K562 (cell line): ENCODE results near the gene XBP1. TPM values are rescaled to one million over a fixed set of nuclear protein-coding genes. Genes with fewer than 3 reads are reported as not detected.

Experiments used
- CHCHD3 ChIP-seq: fragments of 250-450 bp; sonication (Bioruptor Pico); IDR thresholded peaks from 2 replicates; pipeline ENCODE4 v2.1.2; 2022; ENCODE audit warnings: mild to moderate bottlenecking
- HOXB6 ChIP-seq: fragments of 250-450 bp; sonication (Bioruptor Pico); IDR thresholded peaks from 2 replicates; pipeline ENCODE4 v1.5.1; 2022; ENCODE audit warnings: mild to moderate bottlenecking, borderline replicate concordance
- HSF4 ChIP-seq: fragments of 250-450 bp; sonication (Bioruptor Pico); IDR thresholded peaks from 2 replicates; pipeline ENCODE4 v2.1.2; 2022; ENCODE audit warnings: mild to moderate bottlenecking, moderate library complexity, borderline replicate concordance
- NR3C1 ChIP-seq: sonication (generic); formaldehyde crosslinking; IDR thresholded peaks from 2 replicates; pipeline ENCODE4 v1.8.1; 2022; ENCODE audit warnings: missing genetic modification reagents
- PHB ChIP-seq: fragments of 250-450 bp; sonication (Bioruptor Pico); IDR thresholded peaks from 2 replicates; pipeline ENCODE4 v1.5.0; 2021
- RBM15 ChIP-seq: fragments of 200-400 bp; formaldehyde crosslinking; IDR thresholded peaks from 2 replicates; pipeline ENCODE4 v1.6.1; 2018; ENCODE audit warnings: mild to moderate bottlenecking, low read length, moderate library complexity; ENCODE audit not compliant: insufficient read depth
- RUNX1 ChIP-seq: sonication (generic); IDR thresholded peaks from 2 replicates; pipeline ENCODE4 v1.6.1; 2016; ENCODE audit warnings: antibody characterized with exemption, low read depth
- SIN3B ChIP-seq: fragments of 450-650 bp; IDR thresholded peaks from 2 replicates; pipeline ENCODE4 v1.6.1; 2017; ENCODE audit warnings: low read depth, mild to moderate bottlenecking, moderate library complexity
- SRSF7 ChIP-seq: fragments of 200-400 bp; formaldehyde crosslinking; optimal IDR thresholded peaks from 2 replicates; pipeline ENCODE3; 2017; ENCODE audit warnings: mild to moderate bottlenecking, low read depth, low read length
- TAF7 ChIP-seq: fragments of 450-650 bp; IDR thresholded peaks from 2 replicates; pipeline ENCODE4 v1.6.1; 2016; ENCODE audit warnings: missing genetic modification characterization, missing compliant biosample characterization
- TCF3 ChIP-seq: sonication (generic); formaldehyde crosslinking; IDR thresholded peaks from 2 replicates; pipeline ENCODE4 v1.4.0; 2020; ENCODE audit warnings: mild to moderate bottlenecking, missing genetic modification reagents
- TRIM24 ChIP-seq, 2 experiments: fragments of 450-650 bp; IDR thresholded peaks; 2 replicates each; pipeline ENCODE4 v1.6.1; 2016
- TRIM28 ChIP-seq: fragments of 450-650 bp; IDR thresholded peaks from 2 replicates; pipeline ENCODE4 v1.6.1; 2017
- YY1 ChIP-seq, 3 experiments: IDR thresholded peaks; 2 replicates each; pipeline ENCODE4 v1.6.1; 2011; ENCODE audit warnings: low read length in 2 of 3, mild to moderate bottlenecking in 2 of 3, moderate library complexity in 2 of 3, borderline replicate concordance in 1 of 3, control low read depth in 1 of 3, low read depth in 1 of 3; ENCODE audit not compliant: insufficient read depth in 3 of 3, insufficient replicate concordance in 2 of 3, control insufficient read depth in 1 of 3, insufficient read length in 1 of 3; ENCODE audit errors: extremely low read depth in 1 of 3
- ZNF274 ChIP-seq: IDR thresholded peaks from 2 replicates; pipeline ENCODE4 v1.6.1; 2011; ENCODE audit warnings: low read depth, mild to moderate bottlenecking, low read length, moderate library complexity, borderline replicate concordance
- ZNF764 ChIP-seq: fragments of 250-450 bp; sonication (Bioruptor Pico); IDR thresholded peaks from 2 replicates; pipeline ENCODE4 v1.4.0; 2020; ENCODE audit warnings: low read depth, mild to moderate bottlenecking, moderate library complexity
- polyA plus RNA-seq, 8 experiments: library from polyadenylated mRNA; depleted of rRNA in 4 of 8; stranded (reverse) in 5 of 8; unstranded in 3 of 8; fragments of >200 nt; fragmentation: Nextera tagmentation in 2 of 8; fragmentation: Illumina TruSeq in 1 of 8; extraction: Ambion mirVana in 2 of 8; extraction: Trizol in 1 of 8; gene quantifications; 2 replicates each; pipeline versions ENCODE4 v1.2.1 to v1.2.3, GENCODE V29; 2011 to 2014; ENCODE audit warnings: inconsistent platforms in 1 of 8, missing spikeins in 1 of 8
- total RNA-seq, 7 experiments: library from RNA; depleted of rRNA in 6 of 7; stranded (reverse); fragments of >200 nt in 6 of 7; fragmentation: Illumina TruSeq in 2 of 7; extraction: Trizol in 2 of 7; gene quantifications; 2 replicates each; pipeline versions ENCODE4 v1.2.1 to v1.2.3, GENCODE V29; 2011 to 2021; ENCODE audit warnings: low replicate concordance in 1 of 7
- TF ChIP-seq, protein P1 (sequence below), 2 experiments: fragments of 450-650 bp in 1 of 2; sonication (generic) in 1 of 2; formaldehyde crosslinking in 1 of 2; IDR thresholded peaks; 2 replicates each; pipeline versions ENCODE4 v1.7.1 to v1.9.0; 2016 to 2022; ENCODE audit warnings: inconsistent platforms in 1 of 2, mild to moderate bottlenecking in 1 of 2, missing genetic modification reagents in 1 of 2
- TF ChIP-seq, protein P2 (sequence below): fragments of 250-450 bp; sonication (Bioruptor Pico); IDR thresholded peaks from 2 replicates; pipeline ENCODE4 v1.8.0; 2022; ENCODE audit warnings: moderate library complexity, mild to moderate bottlenecking, inconsistent platforms

XBP1 gene
- total and polyA plus RNA-seq, 9 of the 15 experiments (the other 6 are each of a cell fraction or from before 2014, with no cell fraction given): 25.0 to 218 (median 94.6) TPM

DNA sequence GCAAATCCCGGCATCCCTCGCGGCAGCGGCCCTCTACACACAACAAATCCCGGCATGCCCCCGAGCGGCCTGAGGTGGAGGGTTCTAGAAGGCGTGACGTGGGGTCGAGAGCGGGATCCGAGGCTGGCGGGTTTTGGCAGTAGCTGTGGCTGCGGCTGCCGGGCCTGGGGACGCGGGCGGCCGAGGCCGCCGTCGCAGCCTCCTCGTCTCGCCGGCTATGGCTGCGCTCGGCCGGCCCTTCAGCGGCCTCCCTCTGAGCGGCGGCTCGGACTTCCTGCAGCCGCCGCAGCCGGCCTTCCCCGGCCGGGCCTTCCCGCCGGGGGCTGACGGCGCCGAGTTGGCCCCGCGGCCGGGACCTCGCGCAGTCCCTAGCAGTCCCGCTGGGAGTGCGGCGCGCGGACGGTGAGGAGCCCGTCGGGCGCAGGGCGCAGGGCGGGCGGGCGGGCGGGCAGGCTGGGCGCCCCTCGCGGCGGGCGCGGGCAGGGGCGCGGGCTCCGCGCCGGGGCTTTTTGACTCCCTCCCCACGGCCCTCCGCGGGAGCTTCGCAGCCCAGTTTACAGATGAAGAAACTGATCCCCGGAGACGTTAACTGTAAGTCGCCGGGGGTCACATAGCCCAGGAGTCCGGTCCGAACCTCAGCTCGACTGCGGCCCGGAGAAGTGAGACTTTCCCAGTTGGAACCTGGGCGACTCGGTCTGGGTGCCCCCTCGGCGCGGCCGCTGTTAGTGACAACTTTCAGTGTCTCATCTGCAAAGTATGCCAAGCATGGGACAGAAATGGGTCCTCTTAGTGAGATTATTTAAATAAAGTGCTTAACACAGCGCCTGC is 27.5 kb downstream of the XBP1 start, which contains the start of gene CCDC117 (continued):
- TF ChIP-seq, protein P1, sequence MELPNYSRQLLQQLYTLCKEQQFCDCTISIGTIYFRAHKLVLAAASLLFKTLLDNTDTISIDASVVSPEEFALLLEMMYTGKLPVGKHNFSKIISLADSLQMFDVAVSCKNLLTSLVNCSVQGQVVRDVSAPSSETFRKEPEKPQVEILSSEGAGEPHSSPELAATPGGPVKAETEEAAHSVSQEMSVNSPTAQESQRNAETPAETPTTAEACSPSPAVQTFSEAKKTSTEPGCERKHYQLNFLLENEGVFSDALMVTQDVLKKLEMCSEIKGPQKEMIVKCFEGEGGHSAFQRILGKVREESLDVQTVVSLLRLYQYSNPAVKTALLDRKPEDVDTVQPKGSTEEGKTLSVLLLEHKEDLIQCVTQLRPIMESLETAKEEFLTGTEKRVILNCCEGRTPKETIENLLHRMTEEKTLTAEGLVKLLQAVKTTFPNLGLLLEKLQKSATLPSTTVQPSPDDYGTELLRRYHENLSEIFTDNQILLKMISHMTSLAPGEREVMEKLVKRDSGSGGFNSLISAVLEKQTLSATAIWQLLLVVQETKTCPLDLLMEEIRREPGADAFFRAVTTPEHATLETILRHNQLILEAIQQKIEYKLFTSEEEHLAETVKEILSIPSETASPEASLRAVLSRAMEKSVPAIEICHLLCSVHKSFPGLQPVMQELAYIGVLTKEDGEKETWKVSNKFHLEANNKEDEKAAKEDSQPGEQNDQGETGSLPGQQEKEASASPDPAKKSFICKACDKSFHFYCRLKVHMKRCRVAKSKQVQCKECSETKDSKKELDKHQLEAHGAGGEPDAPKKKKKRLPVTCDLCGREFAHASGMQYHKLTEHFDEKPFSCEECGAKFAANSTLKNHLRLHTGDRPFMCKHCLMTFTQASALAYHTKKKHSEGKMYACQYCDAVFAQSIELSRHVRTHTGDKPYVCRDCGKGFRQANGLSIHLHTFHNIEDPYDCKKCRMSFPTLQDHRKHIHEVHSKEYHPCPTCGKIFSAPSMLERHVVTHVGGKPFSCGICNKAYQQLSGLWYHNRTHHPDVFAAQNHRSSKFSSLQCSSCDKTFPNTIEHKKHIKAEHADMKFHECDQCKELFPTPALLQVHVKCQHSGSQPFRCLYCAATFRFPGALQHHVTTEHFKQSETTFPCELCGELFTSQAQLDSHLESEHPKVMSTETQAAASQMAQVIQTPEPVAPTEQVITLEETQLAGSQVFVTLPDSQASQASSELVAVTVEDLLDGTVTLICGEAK (IDR thresholded peaks at IDR 0.05): no peak
- TF ChIP-seq, protein P1 (CRISPR knock-in tag; IDR thresholded peaks at IDR 0.05): no peak
- no peak for TF ChIP-seq HSF4 (CRISPR knock-in tag)
- TF ChIP-seq ZNF764 (CRISPR knock-in tag): no peak
- no peak for TF ChIP-seq CHCHD3 (CRISPR knock-in tag)
- no peak for TF ChIP-seq NR3C1
- no peak for TF ChIP-seq TCF3
- peak; percentile 58 for TF ChIP-seq SIN3B
- TF ChIP-seq TRIM28: no peak
- TF ChIP-seq, protein P2, sequence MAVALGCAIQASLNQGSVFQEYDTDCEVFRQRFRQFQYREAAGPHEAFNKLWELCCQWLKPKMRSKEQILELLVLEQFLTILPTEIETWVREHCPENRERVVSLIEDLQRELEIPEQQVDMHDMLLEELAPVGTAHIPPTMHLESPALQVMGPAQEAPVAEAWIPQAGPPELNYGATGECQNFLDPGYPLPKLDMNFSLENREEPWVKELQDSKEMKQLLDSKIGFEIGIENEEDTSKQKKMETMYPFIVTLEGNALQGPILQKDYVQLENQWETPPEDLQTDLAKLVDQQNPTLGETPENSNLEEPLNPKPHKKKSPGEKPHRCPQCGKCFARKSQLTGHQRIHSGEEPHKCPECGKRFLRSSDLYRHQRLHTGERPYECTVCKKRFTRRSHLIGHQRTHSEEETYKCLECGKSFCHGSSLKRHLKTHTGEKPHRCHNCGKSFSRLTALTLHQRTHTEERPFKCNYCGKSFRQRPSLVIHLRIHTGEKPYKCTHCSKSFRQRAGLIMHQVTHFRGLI (CRISPR knock-in tag): no peak
- no peak for TF ChIP-seq TAF7 (tag)
- no peak for TF ChIP-seq HOXB6 (CRISPR knock-in tag)
- TF ChIP-seq RBM15: no peak
- no peak for TF ChIP-seq RUNX1
- no peak for TF ChIP-seq YY1 (IDR thresholded peaks at IDR 0.05; ENCODE audit: borderline replicate concordance in 1 of 3, control insufficient read depth in 1 of 3, extremely low read depth in 1 of 3, insufficient read depth in 3 of 3, insufficient read length in 1 of 3, insufficient replicate concordance in 2 of 3, low read depth in 1 of 3, low read length in 2 of 3)
- TF ChIP-seq TRIM24 (IDR thresholded peaks at IDR 0.05): no peak
- no peak for TF ChIP-seq PHB (CRISPR knock-in tag)
- TF ChIP-seq SRSF7: no peak
- no peak for TF ChIP-seq ZNF274
